Activated CD8-positive, alpha-beta T cell treated with anti-CD3 and anti-CD28 coated beads for 36 hours (primary cell): ENCODE data around the gene PMEL. TPM values are rescaled to one million over a fixed set of nuclear protein-coding genes. Genes with fewer than 3 reads are reported as not detected.

Experiments
- ATAC-seq: fragments of 200-7000 bp; cut with Tn5 transposase; one replicate; pipeline ENCODE4 v1.10.0; 2021; ENCODE audit warnings: mild to moderate bottlenecking, moderate library complexity
- CTCF ChIA-PET: fragments of 350-600 bp; sonication (Branson Sonifier 250); formaldehyde crosslinking; loops from one replicate; lab custom pipeline; 2021; ENCODE audit warnings: antibody characterized with exemption; lab: Charles Lee
- POLR2A ChIA-PET: fragments of 350-600 bp; sonication (Branson Sonifier 250); formaldehyde crosslinking; loops from one replicate; lab custom pipeline; 2021; ENCODE audit warnings: antibody characterized with exemption; lab: Charles Lee
- DNase-seq: peaks from one replicate; pipeline ENCODE4 v3.0.0-alpha.2; 2020
- H3K27ac Mint-ChIP-seq: one replicate; pipeline ENCODE4 v1.8.0; 2021; ENCODE audit warnings: mild to moderate bottlenecking, mixed read lengths
- H3K27me3 Mint-ChIP-seq: one replicate; pipeline ENCODE4 v1.8.0; 2021; ENCODE audit warnings: mixed read lengths
- H3K36me3 Mint-ChIP-seq: one replicate; pipeline ENCODE4 v1.8.0; 2021; ENCODE audit warnings: low read depth, mixed read lengths
- H3K4me1 Mint-ChIP-seq: one replicate; pipeline ENCODE4 v1.8.0; 2021; ENCODE audit warnings: low read depth, mixed read lengths
- H3K4me3 Mint-ChIP-seq: one replicate; pipeline ENCODE4 v1.8.0; 2021; ENCODE audit warnings: mild to moderate bottlenecking, moderate library complexity, mixed read lengths
- H3K9me3 Mint-ChIP-seq: one replicate; pipeline ENCODE4 v1.8.0; 2021; ENCODE audit warnings: mixed read lengths
- intact Hi-C: fragments of 100-400 bp; cut with micrococcal nuclease; formaldehyde crosslinking; loops from one replicate; pipeline ENCODE4 v1.10.0; 2022
- total RNA-seq, 2 experiments: library from RNA; stranded (reverse); gene quantifications; one replicate each; pipeline ENCODE4 v1.2.3, GENCODE V29; 2021
- TF ChIP-seq, protein P1 (sequence below): fragments of 200-600 bp; IDR thresholded peaks from one replicate; pipeline ENCODE4 v1.8.0; 2022; ENCODE audit warnings: antibody characterized with exemption, mild to moderate bottlenecking

Gene PMEL
- total RNA-seq, 2 experiments from 2014 or later = 0.65 to 1.2 TPM

DNA sequence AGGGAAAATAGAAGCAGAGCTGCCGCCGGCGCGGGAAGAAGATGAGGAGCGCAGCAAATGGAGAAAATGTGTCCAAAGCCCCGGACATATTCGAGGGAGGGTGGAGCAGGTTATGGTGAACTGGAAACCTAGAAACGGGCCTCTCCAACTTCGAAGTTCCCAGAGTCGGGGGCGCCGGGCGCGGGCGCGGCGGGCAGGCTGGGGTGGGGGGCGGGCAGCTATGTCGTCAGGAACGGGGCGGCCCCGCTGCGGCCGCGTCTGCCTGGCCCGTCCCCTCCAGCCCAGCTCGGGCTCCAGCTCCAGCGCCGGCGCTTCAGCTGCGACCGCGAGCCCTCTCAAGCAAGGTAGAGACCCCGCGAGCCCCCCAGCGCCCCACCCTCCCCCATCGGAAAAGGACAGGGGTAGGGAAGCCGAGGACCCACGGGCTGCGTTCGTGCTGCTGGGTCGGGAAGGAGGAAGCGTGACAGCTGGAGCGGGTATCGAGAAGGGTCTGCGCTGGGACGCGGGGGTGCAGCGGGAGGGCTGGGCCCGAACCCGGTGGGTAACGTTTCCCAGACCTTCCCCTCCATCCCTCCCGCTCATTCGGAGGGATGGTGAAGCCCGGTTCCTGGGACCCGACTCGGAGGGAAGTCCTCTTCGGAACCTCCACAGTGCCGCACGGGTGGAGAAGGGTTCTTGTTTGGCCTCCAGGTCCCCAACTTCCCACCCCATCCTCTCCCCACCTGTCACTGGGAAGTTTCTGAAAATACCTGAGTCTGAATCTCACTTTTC, 33.9 kb downstream of the PMEL start:
- ChIA-PET CTCF (interaction anchor here (0.9 to 2.0 kb wide), 5 partner anchors 7 to 194 kb away, joined by 3 to 7 read pairs (median 5); no protein-coding TSS in a partner anchor), POLR2A (interaction anchor here (0.6 to 7.9 kb wide), 9 partner anchors 7 to 202 kb away, joined by 3 to 60 read pairs (median 4); partner anchors contain the start of genes ORMDL2, SARNP and ZC3H10)
- Mint-ChIP-seq H3K9me3 (no peaks in the 10 kb centered on the region), H3K36me3 (peaks cover 66% of the 10 kb centered on the region), H3K27ac (peak overlapping the region; percentile 99), H3K4me3 (peak overlapping the region; percentile 99), H3K27me3 (no peaks in the 10 kb centered on the region), H3K4me1 (peaks cover 52% of the 10 kb centered on the region)
- TF ChIP-seq, protein P1, sequence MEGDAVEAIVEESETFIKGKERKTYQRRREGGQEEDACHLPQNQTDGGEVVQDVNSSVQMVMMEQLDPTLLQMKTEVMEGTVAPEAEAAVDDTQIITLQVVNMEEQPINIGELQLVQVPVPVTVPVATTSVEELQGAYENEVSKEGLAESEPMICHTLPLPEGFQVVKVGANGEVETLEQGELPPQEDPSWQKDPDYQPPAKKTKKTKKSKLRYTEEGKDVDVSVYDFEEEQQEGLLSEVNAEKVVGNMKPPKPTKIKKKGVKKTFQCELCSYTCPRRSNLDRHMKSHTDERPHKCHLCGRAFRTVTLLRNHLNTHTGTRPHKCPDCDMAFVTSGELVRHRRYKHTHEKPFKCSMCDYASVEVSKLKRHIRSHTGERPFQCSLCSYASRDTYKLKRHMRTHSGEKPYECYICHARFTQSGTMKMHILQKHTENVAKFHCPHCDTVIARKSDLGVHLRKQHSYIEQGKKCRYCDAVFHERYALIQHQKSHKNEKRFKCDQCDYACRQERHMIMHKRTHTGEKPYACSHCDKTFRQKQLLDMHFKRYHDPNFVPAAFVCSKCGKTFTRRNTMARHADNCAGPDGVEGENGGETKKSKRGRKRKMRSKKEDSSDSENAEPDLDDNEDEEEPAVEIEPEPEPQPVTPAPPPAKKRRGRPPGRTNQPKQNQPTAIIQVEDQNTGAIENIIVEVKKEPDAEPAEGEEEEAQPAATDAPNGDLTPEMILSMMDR = no peak
- DNase-seq (peak; percentile 44), ATAC-seq (no peak)
- intact Hi-C loops = loop anchor here (2.0 kb wide), 1 partner anchor 109 kb away; the partner anchor contains the start of gene RPS26

DNA sequence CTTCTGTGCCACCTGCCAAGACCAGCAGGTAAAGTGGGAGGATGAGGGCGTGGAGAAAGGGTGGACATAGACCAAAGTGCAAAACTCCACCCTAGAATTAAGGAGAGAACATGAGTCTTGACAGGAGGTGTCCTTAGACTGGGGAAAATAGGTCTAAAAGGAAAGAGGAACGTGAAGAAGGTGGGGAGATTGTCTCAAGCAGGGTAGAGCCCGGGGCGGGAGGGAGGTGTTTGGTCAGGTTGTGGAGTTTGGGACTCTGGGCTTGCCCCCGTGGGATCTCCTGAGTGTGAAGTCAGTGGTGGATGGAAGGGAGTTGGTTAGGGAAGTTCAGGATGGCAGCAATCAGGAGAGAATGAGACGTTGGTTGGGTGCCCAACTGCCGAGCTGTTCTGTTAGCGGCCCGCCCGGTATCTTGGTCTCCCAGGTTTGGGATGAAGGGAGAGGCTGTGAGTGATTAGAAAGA, 34.5 kb downstream of the PMEL start:
- CTCF ChIA-PET = interaction anchor here (1.0 to 1.5 kb wide), 3 partner anchors 9 to 193 kb away, joined by 3 to 7 read pairs (median 6); no protein-coding TSS in a partner anchor
- DNase-seq (no peak), ATAC-seq (no peak)
- peak overlapping the region; percentile 99 for H3K27ac Mint-ChIP-seq
- TF ChIP-seq, protein P1 = no peak
- H3K36me3 Mint-ChIP-seq = peaks cover 60% of the 10 kb centered on the region
- H3K9me3 Mint-ChIP-seq = no peaks in the 10 kb centered on the region
- H3K4me1 Mint-ChIP-seq = peaks cover 46% of the 10 kb centered on the region
- H3K4me3 Mint-ChIP-seq = peak overlapping the region; percentile 99
- POLR2A ChIA-PET = interaction anchor here (0.6 to 7.9 kb wide), 8 partner anchors 8 to 186 kb away, joined by 3 to 60 read pairs (median 5); partner anchors contain the start of genes ORMDL2, SARNP and ZC3H10
- H3K27me3 Mint-ChIP-seq = no peaks in the 10 kb centered on the region
- intact Hi-C loops = loop anchor here (2.0 kb wide), 1 partner anchor 109 kb away; the partner anchor contains the start of gene RPS26

DNA sequence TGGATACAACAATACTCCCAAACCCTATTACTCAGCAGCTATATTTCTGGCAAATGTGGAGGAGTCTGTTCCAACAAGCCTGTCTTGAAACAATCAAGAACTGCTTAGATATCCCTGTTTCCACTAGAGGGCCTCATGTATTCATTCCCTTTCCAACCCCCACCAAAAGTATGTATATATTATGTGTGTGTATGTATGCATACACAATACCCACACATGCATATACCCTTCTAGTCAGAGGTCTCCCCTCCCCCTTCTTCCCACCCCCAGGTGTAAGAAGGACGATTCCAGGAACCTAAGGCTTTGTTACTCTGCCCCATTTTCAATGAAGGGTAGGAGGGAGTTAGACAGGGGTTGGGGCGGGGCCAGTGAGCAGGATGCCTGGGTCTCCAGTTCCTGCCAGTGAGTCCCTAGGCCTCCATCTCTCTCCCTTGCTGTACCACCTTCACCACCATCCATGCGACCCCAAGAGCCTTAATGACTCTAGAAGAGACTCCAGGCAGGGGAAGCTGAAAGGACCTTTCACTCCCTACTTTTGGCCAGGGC, 35.0 kb downstream of the PMEL start, which contains the start of gene DGKA:
DGKA (plus strand) TSS at position 392 of the 546 bp plus-strand sequence. CDS start 5,342 bp downstream, outside the sequence.
- POLR2A ChIA-PET = interaction anchor here (0.6 to 7.9 kb wide), 10 partner anchors 8 to 187 kb away, joined by 3 to 60 read pairs (median 3); partner anchors contain the start of genes DNAJC14, ORMDL2, SARNP and ZC3H10

DNA sequence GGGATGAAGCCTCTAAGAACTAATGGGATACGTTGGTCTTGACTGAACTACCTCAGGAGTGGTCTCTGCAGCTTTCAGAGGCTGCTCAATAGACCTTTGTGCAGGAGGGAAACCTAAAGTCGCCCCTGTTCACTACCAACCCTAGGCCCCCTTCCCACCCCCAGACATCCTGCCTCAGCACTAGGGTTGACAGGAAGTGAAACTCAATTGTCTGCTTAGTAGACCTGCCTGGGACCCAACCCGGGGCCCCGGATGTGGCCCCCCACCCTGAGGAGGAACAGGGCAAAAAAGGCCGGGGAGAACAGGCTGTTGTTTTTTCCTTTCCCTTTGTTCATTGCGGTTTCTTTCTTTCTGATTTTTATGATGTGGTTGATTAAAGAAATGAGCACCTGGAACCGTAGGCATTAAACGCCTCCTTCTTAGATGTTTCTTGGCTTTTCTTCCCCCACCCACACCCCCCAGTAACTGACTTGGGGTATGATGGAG, 36.5 kb downstream of the PMEL start:
- H3K27me3 Mint-ChIP-seq = no peaks in the 10 kb centered on the region
- peaks cover 40% of the 10 kb centered on the region for H3K4me1 Mint-ChIP-seq
- H3K36me3 Mint-ChIP-seq = peaks cover 46% of the 10 kb centered on the region
- ChIA-PET CTCF (interaction anchor here (0.9 to 4.9 kb wide), 8 partner anchors 10 to 191 kb away, joined by 3 to 34 read pairs (median 4); partner anchors contain the start of genes DNAJC14, ORMDL2 and SARNP), POLR2A (interaction anchor here (0.9 to 7.9 kb wide), 8 partner anchors 10 to 186 kb away, joined by 3 to 60 read pairs (median 4); partner anchors contain the start of genes DNAJC14, ORMDL2 and SARNP)
- no peaks in the 10 kb centered on the region for H3K9me3 Mint-ChIP-seq
- DNase-seq = peak; percentile 95
- TF ChIP-seq, protein P1 = no peak
- H3K27ac Mint-ChIP-seq = peak overlapping the region; percentile 99
- peak overlapping the region; percentile 99 for H3K4me3 Mint-ChIP-seq
- intact Hi-C loops = loop anchor here (2.0 to 5.0 kb wide), 2 partner anchors 43 to 192 kb away; no protein-coding TSS in a partner anchor
- peak; percentile 56 for ATAC-seq

More for the DNA sequence above, 35.0 kb downstream of the PMEL start, which contains the start of gene DGKA:
- DNase-seq (peak; percentile 95), ATAC-seq (peak; percentile 53)
- peak within 1 kb of the TSS; percentile 99 for H3K27ac Mint-ChIP-seq
- CTCF ChIA-PET = interaction anchor here (0.7 to 3.7 kb wide), 15 partner anchors 9 to 192 kb away, joined by 3 to 18 read pairs (median 4); partner anchors contain the start of genes DNAJC14 and SARNP
- intact Hi-C loops = loop anchor here (2.0 kb wide), 1 partner anchor 110 kb away; the partner anchor contains the start of gene RPS26
- no peaks in the 10 kb centered on the region for H3K27me3 Mint-ChIP-seq
- peak within 1 kb of the TSS; percentile 99 for H3K4me3 Mint-ChIP-seq
- no peaks in the 10 kb centered on the region for H3K9me3 Mint-ChIP-seq
- TF ChIP-seq, protein P1 = peak; percentile 61
- peaks cover 42% of the 10 kb centered on the region for H3K4me1 Mint-ChIP-seq
- H3K36me3 Mint-ChIP-seq = peaks cover 55% of the 10 kb centered on the region
